BE2C (cell line): ENCODE data around the gene TTC6.

Experiments used
- DNase-seq: peaks from one replicate; pipeline ENCODE4 v3.0.0-alpha.2; 2020
- H3K27me3 ChIP-seq: fragments of 250-450 bp; sonication (Bioruptor Pico); 2 replicates; pipeline ENCODE4 v1.5.1; 2020; ENCODE audit warnings: mild to moderate bottlenecking
- H3K36me3 ChIP-seq: fragments of 250-450 bp; sonication (Bioruptor Pico); 2 replicates; pipeline ENCODE4 v1.5.1; 2020; ENCODE audit warnings: mild to moderate bottlenecking
- H3K4me1 ChIP-seq: fragments of 250-450 bp; sonication (Bioruptor Pico); 2 replicates; pipeline ENCODE4 v1.5.1; 2020
- H3K4me3 ChIP-seq: 2 replicates; pipeline ENCODE4 v1.5.1; 2011; ENCODE audit warnings: low read depth, low read length
- H3K9me3 ChIP-seq: fragments of 250-450 bp; sonication (Bioruptor Pico); 2 replicates; pipeline ENCODE4 v1.5.1; 2020
- CTCF ChIP-seq: IDR thresholded peaks from 2 replicates; pipeline ENCODE4 v1.5.1; 2012; ENCODE audit warnings: mild to moderate bottlenecking, low read depth, low read length

The TTC6 gene

GRCh38 chr14:37618498-37619028 lies 23.1 kb downstream of the TTC6 start:
- no peak for DNase-seq
- Histone ChIP-seq H3K9me3 (no peaks in the 10 kb centered on the region), H3K4me1 (no peaks in the 10 kb centered on the region), H3K36me3 (no peaks in the 10 kb centered on the region), H3K27me3 (peaks cover 10% of the 10 kb centered on the region), H3K4me3 (no peak overlapping the region)
- no peak for TF ChIP-seq CTCF

GRCh38 chr14:37620856-37621255 lies 25.4 kb downstream of the TTC6 start:
- H3K27me3 ChIP-seq: peaks cover 20% of the 10 kb centered on the region
- H3K36me3 ChIP-seq: no peaks in the 10 kb centered on the region
- DNase-seq: no peak
- no peak for TF ChIP-seq CTCF
- H3K9me3 ChIP-seq: no peaks in the 10 kb centered on the region
- H3K4me3 ChIP-seq: no peak overlapping the region
- no peaks in the 10 kb centered on the region for H3K4me1 ChIP-seq

DNA sequence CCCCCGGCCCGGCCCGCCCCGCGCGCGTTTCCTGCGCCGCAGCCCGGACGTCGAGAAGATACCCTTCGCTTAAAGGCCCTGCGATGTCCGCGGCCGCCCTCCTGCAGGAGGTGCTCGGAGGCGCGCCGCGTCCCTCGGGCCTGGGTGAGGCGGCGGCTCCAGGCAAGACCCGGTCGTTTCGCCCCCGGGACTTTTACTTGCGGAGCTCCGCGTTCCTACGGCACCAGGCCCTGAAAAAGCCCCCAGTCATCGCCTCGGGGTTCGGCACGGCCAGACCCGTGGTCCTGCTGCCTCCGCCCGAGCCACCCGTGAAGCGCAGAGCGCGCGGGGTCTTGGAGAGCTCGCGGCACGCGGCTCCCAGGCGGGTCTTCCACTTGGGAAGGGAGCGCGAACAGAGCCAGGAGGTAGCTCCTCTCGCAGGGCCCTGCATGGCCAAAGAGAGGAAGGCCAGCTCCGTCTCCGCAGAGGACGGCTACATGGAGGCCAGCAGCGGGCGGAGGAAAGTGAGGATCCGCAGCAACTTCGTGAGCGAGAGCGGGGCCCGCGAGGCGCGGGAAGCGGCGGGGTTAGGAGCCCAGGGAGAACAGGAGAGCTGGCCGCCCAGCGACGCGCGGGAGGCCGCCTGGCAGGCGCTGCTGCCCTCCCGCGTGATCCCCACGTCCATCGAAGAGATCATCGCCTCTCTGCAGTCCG lies 26.9 kb downstream of the TTC6 start:
- no peak overlapping the region for H3K4me3 ChIP-seq
- H3K9me3 ChIP-seq: no peaks in the 10 kb centered on the region
- no peaks in the 10 kb centered on the region for H3K4me1 ChIP-seq
- H3K36me3 ChIP-seq: no peaks in the 10 kb centered on the region
- H3K27me3 ChIP-seq: peaks cover 29% of the 10 kb centered on the region
- DNase-seq: no peak
- TF ChIP-seq CTCF: no peak

DNA sequence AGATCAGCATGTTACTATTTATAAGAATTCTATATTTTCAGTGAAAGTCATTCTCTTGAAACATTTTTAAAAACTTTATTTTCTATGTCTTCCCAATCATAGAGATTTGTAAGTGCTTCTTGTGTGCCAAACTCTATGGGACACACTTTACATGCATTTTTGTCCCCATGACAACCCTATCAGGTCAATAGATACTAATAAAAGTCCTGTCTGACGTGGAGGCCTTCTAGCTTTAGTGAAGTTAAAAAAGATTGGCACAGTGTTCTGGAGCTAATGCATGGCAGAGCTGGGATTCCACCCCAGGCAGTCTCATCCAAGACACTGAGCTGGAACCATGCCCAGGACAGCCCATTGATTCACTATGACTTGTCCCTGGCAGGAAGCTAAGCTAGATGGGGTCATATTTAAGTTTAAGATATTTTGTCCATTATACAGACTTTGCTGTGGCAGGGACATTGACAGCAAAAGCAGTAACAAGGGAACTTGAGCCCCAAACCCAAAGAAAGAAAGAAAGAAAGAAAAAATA lies 28.1 kb downstream of the TTC6 start:
- Histone ChIP-seq H3K36me3 (no peaks in the 10 kb centered on the region), H3K4me3 (no peak overlapping the region), H3K27me3 (peaks cover 29% of the 10 kb centered on the region), H3K9me3 (no peaks in the 10 kb centered on the region), H3K4me1 (no peaks in the 10 kb centered on the region)
- TF ChIP-seq CTCF: no peak
- no peak for DNase-seq

DNA sequence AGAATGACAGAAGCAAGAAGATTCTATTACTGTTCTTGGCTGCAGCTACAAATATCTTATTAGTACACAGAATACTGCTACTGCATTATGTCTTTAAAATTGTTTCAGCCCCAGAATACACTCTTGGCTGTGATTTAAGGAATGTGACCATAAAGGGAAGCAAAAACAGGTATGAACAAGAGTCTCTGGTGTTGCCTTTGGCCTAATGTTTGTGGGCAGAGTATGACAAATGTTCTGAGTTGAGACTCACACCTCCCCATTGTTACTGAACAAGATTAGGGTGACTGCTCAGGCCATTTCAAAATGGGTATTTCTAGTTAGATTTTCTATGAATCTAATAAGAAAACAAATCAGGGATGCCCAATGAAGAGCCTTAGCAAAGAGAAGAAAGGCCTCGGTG lies 28.5 kb downstream of the TTC6 start:
- Histone ChIP-seq H3K9me3 (no peaks in the 10 kb centered on the region), H3K27me3 (peaks cover 29% of the 10 kb centered on the region), H3K4me1 (no peaks in the 10 kb centered on the region), H3K36me3 (no peaks in the 10 kb centered on the region), H3K4me3 (no peak overlapping the region)
- no peak for TF ChIP-seq CTCF
- DNase-seq: no peak
